ENCODE data around the gene PRKG1.

- TF ChIP-seq CTCF (IDR thresholded peaks at IDR 0.05) (no peak), EZH2 (IDR thresholded peaks at IDR 0.05; ENCODE audit: borderline replicate concordance, insufficient read depth, low read depth, low read length, poor library complexity, severe bottlenecking) (no peak)
Observed at GRCh38 chr10:51924359-51924758, 850.1 kb downstream of the PRKG1 start.

Measured in B cell (primary cell).